HG03354 (cell line): ENCODE results near the gene SDR42E2.
"Not testable (repeated sequence)": the region's sequence is repeated elsewhere in the genome, so short reads cannot be mapped to it uniquely, and the experiment has no call there.

Experiments
- ATAC-seq: cut with Tn5 transposase; IDR thresholded peaks from one replicate; pipeline ENCODE4 v1.9.1; 2021; ENCODE audit warnings: mild to moderate bottlenecking; ENCODE audit not compliant: unreplicated experiment, poor library complexity, severe bottlenecking

SDR42E2 gene

DNA sequence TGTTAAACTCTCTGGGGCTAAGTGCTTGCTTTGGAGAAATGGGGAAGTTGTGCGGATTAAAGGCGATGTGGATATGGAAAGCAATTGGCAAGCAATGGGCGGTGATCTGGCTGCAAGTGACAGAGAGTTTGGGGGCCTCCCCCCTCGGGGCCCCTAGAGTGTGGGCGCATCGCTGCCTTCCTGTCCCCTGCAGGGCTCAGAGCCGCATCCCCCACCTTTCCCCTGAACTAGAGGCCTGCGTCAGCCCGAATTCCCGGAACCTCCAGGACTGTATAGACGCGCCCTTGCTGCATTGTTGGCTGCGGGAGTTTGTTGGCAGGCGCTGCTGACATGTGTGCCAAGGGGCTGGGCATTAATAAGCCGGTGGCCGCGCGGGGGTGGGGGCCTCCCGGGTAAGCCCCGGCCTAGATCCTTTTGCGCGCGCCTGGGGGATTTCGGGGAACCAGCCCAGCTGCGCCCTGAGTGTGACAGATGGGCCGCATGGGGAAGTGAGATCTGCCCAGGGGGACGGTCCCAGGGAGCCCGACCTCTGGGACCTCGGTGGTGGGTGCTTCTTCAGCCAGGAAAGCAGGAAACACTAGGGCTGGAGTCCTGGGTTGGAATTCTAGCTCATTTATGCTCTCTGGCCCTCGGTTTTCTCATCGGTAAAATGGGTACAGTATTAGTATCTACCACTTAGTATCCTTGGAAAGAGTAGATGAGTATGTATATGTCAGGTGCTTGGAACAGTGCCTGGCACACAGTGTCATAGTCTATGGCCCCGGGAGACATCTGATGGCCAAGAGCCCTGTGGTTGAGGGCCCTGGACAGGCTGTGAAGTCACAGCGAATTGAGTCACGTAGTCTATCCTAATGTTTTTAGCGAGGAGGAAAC is 44.8 kb downstream of the SDR42E2 start:
- peak; percentile 57 for ATAC-seq

DNA sequence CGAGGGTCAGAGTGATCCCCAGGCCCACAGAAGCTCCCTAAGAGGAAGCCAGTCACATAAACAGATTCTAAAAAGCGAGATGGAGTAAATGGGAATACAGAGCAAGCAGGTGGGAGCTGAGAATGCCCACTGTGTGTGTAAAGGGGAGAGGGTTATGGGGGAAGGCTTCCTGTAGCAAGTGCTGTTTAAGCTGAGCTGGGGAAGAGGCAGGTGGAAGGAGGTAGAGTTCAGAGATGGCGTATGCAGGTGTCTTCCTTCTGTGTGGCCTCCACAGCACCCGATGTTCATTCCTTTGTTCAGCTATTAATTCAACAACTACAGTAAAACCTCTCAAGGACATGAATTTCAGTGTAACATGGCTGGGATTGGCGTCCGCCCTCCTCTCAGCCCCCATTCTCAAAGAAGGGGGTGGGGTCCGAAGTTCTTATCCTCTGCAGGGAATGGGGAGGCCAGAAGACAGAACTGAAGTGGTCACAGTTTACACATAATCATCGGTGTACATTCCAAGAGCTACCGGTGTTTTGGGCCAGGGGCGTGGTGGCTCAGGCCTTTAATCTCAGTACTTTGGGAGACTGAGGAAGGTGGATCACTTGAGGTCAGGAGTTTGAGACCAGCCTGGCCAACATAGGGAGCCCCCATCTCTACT is 45.5 kb downstream of the SDR42E2 start:
- ATAC-seq: no peak

DNA sequence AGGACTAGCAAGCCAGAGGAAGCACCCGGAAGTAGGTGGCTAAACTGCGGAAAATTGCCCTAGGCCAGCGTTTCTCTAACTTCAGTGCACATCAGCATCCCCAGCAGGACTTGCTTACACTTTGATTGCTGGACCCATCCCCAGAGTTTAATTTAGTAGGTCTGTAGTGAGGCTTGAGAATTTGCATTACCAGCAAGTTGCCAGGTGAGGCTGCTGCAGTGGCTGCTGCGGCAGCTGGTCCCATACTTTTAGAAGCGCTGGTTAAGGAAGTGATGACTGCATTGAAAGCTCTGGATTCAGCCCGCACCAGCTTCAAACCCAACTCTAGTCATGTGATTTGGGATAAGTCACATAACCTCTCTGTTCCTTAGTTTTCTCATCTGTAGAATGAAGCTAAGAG is 48.0 kb downstream of the SDR42E2 start:
- ATAC-seq: no peak

DNA sequence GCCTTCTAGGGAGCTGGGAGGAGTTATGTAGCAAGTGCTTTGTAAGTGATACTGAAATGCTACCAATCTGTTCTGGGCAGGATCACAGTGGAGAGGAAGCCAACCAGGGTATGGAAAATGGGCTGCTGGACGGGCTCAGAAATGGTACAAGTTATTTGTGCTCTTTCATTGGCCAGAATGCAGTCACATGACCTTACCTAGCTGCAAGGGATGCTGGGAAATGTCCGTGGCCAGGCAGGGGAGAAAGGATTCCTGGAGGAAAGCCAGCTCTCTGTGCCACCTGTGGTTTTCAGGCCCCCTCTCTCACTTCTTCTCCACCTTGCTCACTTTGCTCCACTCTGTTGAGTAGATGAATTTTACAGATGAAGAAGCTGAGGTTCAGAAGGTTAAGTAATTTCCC is 48.5 kb downstream of the SDR42E2 start:
- no peak for ATAC-seq

GRCh38 chr16:22213236-22213635 is 50.9 kb downstream of the SDR42E2 start:
- ATAC-seq: no peak

DNA sequence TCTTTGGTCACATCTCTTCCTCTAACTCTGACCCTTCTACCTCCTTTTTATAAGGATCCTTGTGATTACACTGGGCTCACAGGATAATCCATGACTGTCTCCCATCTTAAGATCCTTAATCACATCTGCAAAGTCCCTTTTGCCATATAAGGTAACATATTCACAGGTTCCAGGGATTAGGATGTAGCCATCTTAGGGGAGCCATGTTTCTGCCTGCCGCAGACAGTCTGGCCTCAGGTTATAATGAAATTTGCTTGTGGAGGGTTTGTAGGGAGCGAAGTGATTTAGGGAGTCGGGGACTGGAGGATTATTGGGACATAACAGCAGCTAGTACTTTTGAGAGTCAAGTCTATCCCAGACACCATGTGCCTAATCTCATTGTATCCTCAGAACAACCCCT is 51.5 kb downstream of the SDR42E2 start:
- ATAC-seq: no peak

GRCh38 chr16:22214402-22214801 is 52.1 kb downstream of the SDR42E2 start:
- no peak for ATAC-seq

- no peak for ATAC-seq
Measured at GRCh38 chr16:22214889-22215288, 52.6 kb downstream of the SDR42E2 start.

GRCh38 chr16:22216191-22216831 is 54.0 kb downstream of the SDR42E2 start:
- no peak for ATAC-seq

DNA sequence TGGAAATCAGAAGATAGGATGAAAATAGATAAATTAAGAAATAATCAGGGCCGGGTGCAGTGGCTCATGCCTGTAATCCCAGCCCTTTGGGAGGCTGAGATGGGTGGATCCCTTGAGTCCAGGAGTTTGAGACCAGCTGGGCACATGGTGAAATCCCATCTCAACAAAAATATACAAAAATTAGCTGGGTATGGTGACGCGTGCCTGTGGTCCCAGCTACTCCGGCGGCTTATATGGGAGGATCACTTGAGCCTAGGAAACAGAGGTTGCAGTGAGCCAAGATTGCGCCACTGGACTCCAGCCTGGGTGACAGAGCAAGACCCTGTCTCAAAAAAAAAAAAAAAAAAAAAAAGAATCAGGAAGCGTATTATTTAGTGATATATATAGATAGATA is 54.5 kb downstream of the SDR42E2 start:
- not testable (repeated sequence) for ATAC-seq

DNA sequence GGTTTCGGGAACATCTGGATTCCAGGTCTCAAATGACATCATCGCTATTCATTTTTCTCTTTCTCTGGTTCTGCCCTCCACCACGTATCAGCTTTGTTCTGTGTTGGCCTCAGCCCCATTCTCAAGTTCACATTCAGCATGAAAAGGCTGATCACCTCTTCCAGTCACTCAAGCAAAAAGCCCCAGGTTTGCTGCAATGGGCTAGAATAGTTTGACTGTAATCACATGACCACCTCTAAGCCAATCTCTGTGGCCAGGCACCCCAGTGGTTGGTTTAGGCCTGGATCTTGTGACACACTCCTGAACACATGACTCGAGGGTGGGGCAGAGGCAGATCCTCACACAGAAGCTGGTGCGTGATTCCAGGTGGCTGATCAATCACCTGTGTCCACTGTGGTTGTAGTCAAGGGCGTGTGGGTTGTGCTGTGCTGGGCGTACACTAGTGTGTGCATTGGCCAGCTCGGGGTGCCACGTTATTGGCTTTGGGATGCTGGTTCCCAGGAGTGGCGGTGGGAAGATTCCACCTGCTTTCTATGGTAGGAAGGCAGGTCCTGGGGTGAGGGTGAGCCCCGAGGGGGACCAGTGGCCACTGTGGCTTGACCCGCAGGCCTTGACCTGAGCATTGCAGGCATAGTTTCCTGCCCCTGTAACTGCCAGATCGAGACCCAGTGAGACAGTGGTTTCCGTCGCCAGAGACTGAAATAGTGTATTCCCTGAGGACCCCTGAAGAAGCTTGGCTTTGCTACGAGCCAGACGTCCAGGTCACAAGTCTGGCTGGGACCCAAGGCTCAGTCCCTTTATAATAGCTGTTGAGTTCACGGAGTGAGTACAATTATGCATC is 55.8 kb downstream of the SDR42E2 start:
- ATAC-seq: peak; percentile 88

- ATAC-seq: no peak
Measured at GRCh38 chr16:22219389-22220068, 57.2 kb downstream of the SDR42E2 start.

DNA sequence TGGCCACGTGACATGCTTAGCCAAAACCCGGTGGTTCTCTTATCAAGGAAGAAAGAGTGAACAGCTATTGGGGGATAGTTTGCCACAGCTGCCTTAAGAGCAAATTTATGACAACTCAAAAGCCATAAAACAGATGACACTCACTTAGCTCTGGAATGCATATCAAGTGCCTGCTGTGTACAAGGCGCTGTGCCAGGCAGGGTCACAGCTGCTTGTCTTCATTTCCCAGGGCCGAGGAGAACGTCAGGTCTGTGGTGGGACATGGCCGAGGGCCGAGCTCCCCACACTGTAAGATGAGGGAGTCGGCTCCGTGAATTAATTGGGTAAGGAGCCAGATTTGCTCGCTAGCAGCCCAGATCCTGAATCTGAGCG is 57.7 kb downstream of the SDR42E2 start:
- no peak for ATAC-seq

- ATAC-seq: no peak
Measured at GRCh38 chr16:22220714-22221113, 58.4 kb downstream of the SDR42E2 start.

DNA sequence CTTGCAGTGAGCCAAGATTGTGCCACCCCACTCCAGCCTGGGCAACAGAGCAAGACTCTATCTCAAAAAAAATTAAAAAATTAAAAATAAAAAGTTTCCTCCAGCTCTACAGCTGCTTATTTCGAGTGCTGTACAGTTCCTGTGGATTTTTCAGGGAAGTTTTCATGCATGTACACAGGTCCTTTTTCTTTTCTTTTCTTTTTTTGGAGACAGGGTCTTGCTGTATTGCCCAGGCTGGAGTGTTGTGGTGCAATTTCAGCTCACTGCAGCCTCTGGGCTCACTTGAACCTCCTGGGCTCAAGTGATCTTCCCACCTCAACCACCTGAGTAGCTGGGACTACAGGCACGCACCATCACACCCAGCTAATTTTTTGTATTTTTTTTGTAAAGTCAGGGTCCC is 59.7 kb downstream of the SDR42E2 start:
- ATAC-seq: no peak

- ATAC-seq: no peak
Measured at GRCh38 chr16:22222998-22223397, 60.7 kb downstream of the SDR42E2 start.

DNA sequence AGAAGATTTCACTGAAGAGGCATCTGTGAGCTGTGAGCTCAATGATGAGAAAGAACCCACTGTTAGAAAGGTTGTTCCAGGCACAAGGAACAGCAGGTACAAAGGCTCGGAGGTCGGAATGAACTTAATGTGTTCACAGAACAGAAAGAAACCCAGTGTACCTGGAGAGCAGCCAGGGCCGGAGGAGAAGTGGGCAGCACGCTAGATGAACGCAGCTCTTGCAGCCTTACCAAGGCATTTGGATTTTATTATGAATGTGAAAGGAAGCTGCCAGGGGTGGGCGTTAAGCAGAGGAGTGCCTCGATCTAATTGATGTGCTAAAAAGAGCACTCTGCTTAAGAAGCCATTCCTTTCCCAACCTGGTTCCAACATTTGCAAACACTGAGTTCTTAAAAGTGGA is 62.8 kb downstream of the SDR42E2 start:
- no peak for ATAC-seq

GRCh38 chr16:22229889-22230288 is 67.6 kb downstream of the SDR42E2 start:
- ATAC-seq: no peak

DNA sequence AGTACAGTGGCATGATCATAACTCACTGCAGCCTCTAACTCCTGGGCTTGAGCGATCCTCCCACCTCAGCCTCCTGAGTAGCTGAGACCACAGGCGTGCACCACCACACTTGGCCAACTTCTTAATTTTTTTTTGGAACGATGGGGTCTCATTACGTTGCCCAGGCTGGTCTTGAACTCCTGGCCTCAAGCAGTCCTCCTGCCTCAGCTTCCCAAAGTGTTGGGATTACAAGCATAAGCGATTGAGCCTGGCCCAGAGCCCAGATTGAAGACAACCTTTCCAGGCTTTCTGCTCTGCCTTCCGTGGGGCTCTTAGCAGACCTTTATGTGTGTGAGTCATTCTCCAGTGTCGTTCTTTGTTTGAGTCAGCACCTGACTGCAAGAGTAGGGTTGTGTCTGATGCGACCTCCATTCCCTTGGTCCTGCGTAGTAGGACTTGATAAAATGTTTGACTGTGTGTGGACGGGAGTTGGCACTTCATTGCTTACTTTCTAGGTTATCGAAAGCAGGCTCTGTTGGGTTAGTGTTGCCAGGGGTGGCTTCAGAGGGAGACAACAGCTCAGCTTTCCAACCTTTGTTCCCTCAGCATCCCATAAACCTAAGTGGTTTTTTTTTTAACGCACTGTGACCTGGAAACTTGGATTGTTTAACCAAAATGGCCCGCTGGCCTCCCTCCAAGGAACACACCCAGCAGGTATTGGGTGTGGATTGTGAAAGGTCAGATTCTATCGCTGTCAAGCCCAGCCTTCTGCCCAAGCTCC is 70.2 kb downstream of the SDR42E2 start:
- ATAC-seq: no peak
